ENCODE measurements around the gene MAML3.

GRCh38 chr4:140126261-140126660, 27.7 kb downstream of the MAML3 start:
- TF ChIP-seq POLR2AphosphoS5 (IDR thresholded peaks at IDR 0.05; ENCODE audit: low read depth) (no peak), CTCF (conservative IDR thresholded peaks at IDR 0.05; ENCODE audit: low read depth in 2 of 2) (no peak)
